ENCODE data around the gene PCDHGC4.

PCDHGC4 gene

DNA sequence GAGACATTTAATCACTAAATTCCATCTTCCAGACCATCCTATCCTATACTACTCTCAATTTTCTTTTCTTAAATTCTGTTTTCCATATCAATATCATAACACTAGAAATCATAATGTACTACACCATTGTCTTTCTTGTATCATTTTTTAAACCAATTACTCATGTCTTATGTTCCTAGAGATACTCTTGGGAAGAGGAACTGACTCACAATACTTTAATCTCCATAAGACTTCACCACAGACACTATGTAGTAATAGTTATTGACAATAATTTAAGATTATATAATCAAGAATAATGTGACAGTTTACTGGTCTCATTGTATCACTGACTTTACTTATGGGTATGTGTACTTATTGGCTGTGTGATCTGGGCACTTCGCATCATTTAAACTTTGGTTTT is 47.9 kb downstream of the PCDHGC4 start:
- no peak for DNase-seq

DNA sequence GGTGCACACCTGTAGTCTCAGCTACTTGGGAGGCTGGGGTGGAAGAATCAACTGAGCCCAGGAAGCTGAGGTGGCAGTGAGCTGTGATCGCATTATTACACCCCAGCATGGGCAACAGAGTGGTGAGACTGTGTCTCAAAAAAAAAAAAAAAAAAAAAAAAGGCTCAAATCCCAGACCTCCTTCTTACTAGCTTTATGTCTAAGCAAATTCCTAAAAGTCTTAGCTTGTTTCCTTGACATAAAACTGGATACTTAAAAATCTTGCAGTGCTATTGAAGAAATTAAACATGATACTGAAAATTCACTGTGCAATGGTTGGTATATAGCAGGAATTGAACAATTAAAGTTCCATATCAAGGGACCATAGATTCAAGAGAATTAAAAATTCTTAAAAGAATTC is 49.1 kb downstream of the PCDHGC4 start:
- no peak for DNase-seq

DNA sequence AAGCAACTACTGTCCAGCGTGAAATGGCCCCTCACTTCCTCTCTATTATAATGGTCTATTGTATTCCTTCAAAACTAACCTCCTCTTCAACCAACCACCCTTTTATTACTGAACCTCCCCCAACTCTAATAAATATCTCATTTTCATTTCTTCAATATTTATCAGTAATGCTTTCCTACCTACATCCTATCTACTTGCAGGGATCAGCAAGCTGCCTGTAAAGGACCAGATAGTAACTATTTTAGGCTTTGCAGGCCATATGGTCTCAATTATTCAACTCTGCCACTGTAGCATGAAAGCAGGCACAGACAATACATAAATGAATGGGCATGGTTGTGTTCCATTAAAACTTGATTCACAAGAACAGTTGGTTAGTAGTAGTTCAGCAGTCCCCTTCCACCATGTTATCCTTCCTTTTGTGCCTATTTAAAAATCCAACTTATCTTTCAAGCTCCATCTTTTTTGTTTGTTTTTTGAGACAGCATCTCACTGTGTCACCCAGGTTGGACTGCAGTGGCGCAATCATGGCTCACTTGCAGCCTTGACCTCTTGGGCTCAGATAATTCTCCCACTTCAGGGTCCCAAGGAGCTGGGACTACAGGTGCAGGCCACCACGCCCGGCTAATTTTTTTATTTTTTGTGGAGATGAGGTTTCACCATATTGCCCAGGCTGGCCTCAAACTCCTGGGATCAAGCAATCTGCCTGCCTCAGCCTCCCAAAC is 49.8 kb downstream of the PCDHGC4 start:
- DNase-seq, result no peak
